Keratinocyte (primary cell): ENCODE results near the gene ZNF283. TPM values are rescaled to one million over a fixed set of nuclear protein-coding genes. Genes with fewer than 3 reads are reported as not detected.

ENCODE experiments used
- DNase-seq: peaks from one replicate; pipeline ENCODE4 v3.0.0-alpha.2; 2011; ENCODE audit warnings: low read depth, missing footprints, low spot score
- FAIRE-seq: peaks from 2 replicates; lab custom pipeline; 2011; peaks lifted over from hg19 to GRCh38; lab: Jason Lieb, UNC
- H2AFZ ChIP-seq: 2 replicates; pipeline ENCODE4 v1.6.0; 2012; ENCODE audit warnings: low read length, control low read depth, inconsistent platforms; ENCODE audit not compliant: control insufficient read depth
- H3K27ac ChIP-seq: 2 replicates; pipeline ENCODE4 v1.5.1; 2011; ENCODE audit warnings: low read length; ENCODE audit not compliant: control insufficient read depth, insufficient read depth
- H3K27me3 ChIP-seq: 3 replicates; pipeline ENCODE4 v1.6.0; 2011; ENCODE audit warnings: low read length; ENCODE audit not compliant: control insufficient read depth, insufficient read depth; ENCODE audit errors: extremely low read depth
- H3K36me3 ChIP-seq, 2 experiments: 2 replicates in 1 of 2; 3 replicates in 1 of 2; pipeline ENCODE4 v1.5.1; 2011; ENCODE audit warnings: low read length in 2 of 2, mild to moderate bottlenecking in 1 of 2; ENCODE audit not compliant: control insufficient read depth in 2 of 2, insufficient read depth in 2 of 2; ENCODE audit errors: extremely low read depth in 1 of 2
- H3K4me1 ChIP-seq: 3 replicates; pipeline ENCODE4 v1.5.1; 2011; ENCODE audit warnings: low read length; ENCODE audit not compliant: control insufficient read depth, insufficient read depth; ENCODE audit errors: extremely low read depth
- H3K4me2 ChIP-seq: 3 replicates; pipeline ENCODE4 v1.6.0; 2011; ENCODE audit warnings: low read depth, low read length; ENCODE audit not compliant: control insufficient read depth, insufficient read depth; ENCODE audit errors: extremely low read depth
- H3K4me3 ChIP-seq, 3 experiments: fragments of 200-600 bp in 1 of 3; sonication (generic) in 1 of 3; 2 replicates in 2 of 3; 3 replicates in 1 of 3; pipeline ENCODE4 v1.5.1; 2011 to 2016; ENCODE audit warnings: low read length in 3 of 3, mild to moderate bottlenecking in 3 of 3, control low read depth in 2 of 3, inconsistent platforms in 1 of 3, low read depth in 1 of 3, mixed read lengths in 1 of 3, mixed run types in 1 of 3, moderate library complexity in 1 of 3; ENCODE audit not compliant: control insufficient read depth in 2 of 3, insufficient read depth in 2 of 3; ENCODE audit errors: extremely low read depth in 1 of 3
- H3K79me2 ChIP-seq: 2 replicates; pipeline ENCODE4 v1.6.0; 2012; ENCODE audit warnings: low read length; ENCODE audit not compliant: control insufficient read depth, insufficient read depth
- H3K9ac ChIP-seq: 3 replicates; pipeline ENCODE4 v1.6.0; 2011; ENCODE audit warnings: low read length; ENCODE audit not compliant: control insufficient read depth, insufficient read depth; ENCODE audit errors: extremely low read depth
- H3K9me1 ChIP-seq: 3 replicates; pipeline ENCODE4 v1.6.0; 2011; ENCODE audit warnings: low read length; ENCODE audit not compliant: control insufficient read depth, insufficient read depth; ENCODE audit errors: extremely low read depth
- H3K9me3 ChIP-seq: 2 replicates; pipeline ENCODE4 v1.5.1; 2012; ENCODE audit warnings: low read depth, low read length; ENCODE audit not compliant: control insufficient read depth
- H4K20me1 ChIP-seq: 3 replicates; pipeline ENCODE4 v1.6.0; 2011; ENCODE audit warnings: low read length; ENCODE audit not compliant: control insufficient read depth, insufficient read depth; ENCODE audit errors: extremely low read depth
- EZH2 ChIP-seq: IDR thresholded peaks from one replicate; pipeline ENCODE4 v1.6.1; 2012; ENCODE audit warnings: inconsistent platforms, mild to moderate bottlenecking, low read length, moderate library complexity
- dilution Hi-C: fragments of 300-500 bp; cut with MboI; formaldehyde crosslinking; loops from one replicate; pipeline ENCODE4 v1.7.0; 2020; ENCODE audit warnings: low sequenced_read_pairs; ENCODE audit not compliant: extremely low pct_ligation_motif_present
- polyA plus RNA-seq, 5 experiments: library from polyadenylated mRNA; depleted of rRNA in 3 of 5; stranded (reverse) in 3 of 5; stranded (forward) in 1 of 5; unstranded in 1 of 5; fragments of >200 nt; gene quantifications; 1 replicate in 1 of 5; 2 replicates in 3 of 5; 3 replicates in 1 of 5; pipeline versions ENCODE4 v1.2.1 to v1.2.3, GENCODE V29; 2011 to 2012; ENCODE audit warnings: missing spikeins in 2 of 5, low read depth in 1 of 5, low replicate concordance in 1 of 5
- TF ChIP-seq, protein P1 (sequence below), 3 experiments: IDR thresholded peaks in 1 of 3; conservative IDR thresholded peaks in 1 of 3; optimal IDR thresholded peaks in 1 of 3; 2 replicates in 2 of 3; 3 replicates in 1 of 3; pipeline versions ENCODE3 to v1.5.1; 2011; ENCODE audit warnings: low read length in 3 of 3, mild to moderate bottlenecking in 3 of 3, moderate library complexity in 2 of 3, control low read depth in 1 of 3, inconsistent platforms in 1 of 3; ENCODE audit not compliant: insufficient read depth in 2 of 3; ENCODE audit errors: extremely low read depth in 1 of 3

Gene ZNF283
- polyA plus RNA-seq, 1 donor (not counting 4 experiments of a cell fraction or from before 2014, with no cell fraction given): 7.7 TPM

GRCh38 chr19:43847246-43847645 is 20.1 kb downstream of the ZNF283 start:
- Histone ChIP-seq H3K9me1 (no peaks in the 10 kb centered on the region), H3K27ac (no peak overlapping the region), H3K4me1 (no peaks in the 10 kb centered on the region), H2AFZ (no peak overlapping the region), H3K79me2 (no peaks in the 10 kb centered on the region), H3K9ac (no peak overlapping the region), H3K9me3 (peaks cover 56% of the 10 kb centered on the region), H4K20me1 (no peaks in the 10 kb centered on the region), H3K27me3 (no peaks in the 10 kb centered on the region), H3K4me2 (no peak overlapping the region), H3K36me3 (peaks cover 11 to 18% of the 10 kb centered on the region in 2 experiments), H3K4me3 (no peak overlapping the region)
- dilution Hi-C loops: no loop called here
- DNase-seq: no peak
- no peak for FAIRE-seq
- TF ChIP-seq EZH2: no peak
- TF ChIP-seq, protein P1, sequence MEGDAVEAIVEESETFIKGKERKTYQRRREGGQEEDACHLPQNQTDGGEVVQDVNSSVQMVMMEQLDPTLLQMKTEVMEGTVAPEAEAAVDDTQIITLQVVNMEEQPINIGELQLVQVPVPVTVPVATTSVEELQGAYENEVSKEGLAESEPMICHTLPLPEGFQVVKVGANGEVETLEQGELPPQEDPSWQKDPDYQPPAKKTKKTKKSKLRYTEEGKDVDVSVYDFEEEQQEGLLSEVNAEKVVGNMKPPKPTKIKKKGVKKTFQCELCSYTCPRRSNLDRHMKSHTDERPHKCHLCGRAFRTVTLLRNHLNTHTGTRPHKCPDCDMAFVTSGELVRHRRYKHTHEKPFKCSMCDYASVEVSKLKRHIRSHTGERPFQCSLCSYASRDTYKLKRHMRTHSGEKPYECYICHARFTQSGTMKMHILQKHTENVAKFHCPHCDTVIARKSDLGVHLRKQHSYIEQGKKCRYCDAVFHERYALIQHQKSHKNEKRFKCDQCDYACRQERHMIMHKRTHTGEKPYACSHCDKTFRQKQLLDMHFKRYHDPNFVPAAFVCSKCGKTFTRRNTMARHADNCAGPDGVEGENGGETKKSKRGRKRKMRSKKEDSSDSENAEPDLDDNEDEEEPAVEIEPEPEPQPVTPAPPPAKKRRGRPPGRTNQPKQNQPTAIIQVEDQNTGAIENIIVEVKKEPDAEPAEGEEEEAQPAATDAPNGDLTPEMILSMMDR (optimal IDR thresholded peaks at IDR 0.05 in 1 of 3, IDR thresholded peaks at IDR 0.05 in 1 of 3, conservative IDR thresholded peaks at IDR 0.05 in 1 of 3; ENCODE audit: extremely low read depth in 1 of 3, insufficient read depth in 2 of 3, low read length in 3 of 3): no peak

DNA sequence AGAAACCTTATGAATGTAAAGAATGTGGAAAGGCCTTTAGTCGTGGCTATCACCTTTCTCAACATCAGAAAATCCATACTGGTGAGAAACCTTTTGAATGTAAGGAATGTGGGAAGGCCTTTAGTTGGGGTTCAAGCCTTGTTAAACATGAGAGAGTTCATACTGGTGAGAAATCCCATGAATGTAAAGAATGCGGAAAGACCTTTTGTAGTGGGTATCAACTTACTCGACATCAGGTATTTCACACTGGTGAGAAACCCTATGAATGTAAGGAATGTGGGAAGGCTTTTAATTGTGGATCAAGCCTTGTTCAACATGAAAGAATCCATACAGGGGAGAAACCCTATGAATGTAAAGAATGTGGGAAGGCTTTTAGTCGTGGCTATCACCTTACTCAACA is 20.8 kb downstream of the ZNF283 start:
- FAIRE-seq (no peak), DNase-seq (no peak)
- Histone ChIP-seq H3K9me3 (peaks cover 56% of the 10 kb centered on the region), H3K9ac (no peak overlapping the region), H3K4me2 (no peak overlapping the region), H2AFZ (no peak overlapping the region), H4K20me1 (no peaks in the 10 kb centered on the region), H3K9me1 (no peaks in the 10 kb centered on the region), H3K27ac (no peak overlapping the region), H3K27me3 (no peaks in the 10 kb centered on the region), H3K4me1 (no peaks in the 10 kb centered on the region), H3K4me3 (no peak overlapping the region), H3K36me3 (peaks cover 10 to 12% of the 10 kb centered on the region in 2 experiments), H3K79me2 (no peaks in the 10 kb centered on the region)
- dilution Hi-C loops: no loop called here
- TF ChIP-seq EZH2: no peak
- TF ChIP-seq, protein P1 (optimal IDR thresholded peaks at IDR 0.05 in 1 of 3, IDR thresholded peaks at IDR 0.05 in 1 of 3, conservative IDR thresholded peaks at IDR 0.05 in 1 of 3; ENCODE audit: extremely low read depth in 1 of 3, insufficient read depth in 2 of 3, low read length in 3 of 3): no peak
